Measurements from ENCODE around the gene PRKRA. TPM values are rescaled to one million over a fixed set of nuclear protein-coding genes. Genes with fewer than 3 reads are reported as not detected.

Gene PRKRA
- total and polyA plus RNA-seq, 10 donors = 24.3 to 57.4 (median 31.1) TPM

DNA sequence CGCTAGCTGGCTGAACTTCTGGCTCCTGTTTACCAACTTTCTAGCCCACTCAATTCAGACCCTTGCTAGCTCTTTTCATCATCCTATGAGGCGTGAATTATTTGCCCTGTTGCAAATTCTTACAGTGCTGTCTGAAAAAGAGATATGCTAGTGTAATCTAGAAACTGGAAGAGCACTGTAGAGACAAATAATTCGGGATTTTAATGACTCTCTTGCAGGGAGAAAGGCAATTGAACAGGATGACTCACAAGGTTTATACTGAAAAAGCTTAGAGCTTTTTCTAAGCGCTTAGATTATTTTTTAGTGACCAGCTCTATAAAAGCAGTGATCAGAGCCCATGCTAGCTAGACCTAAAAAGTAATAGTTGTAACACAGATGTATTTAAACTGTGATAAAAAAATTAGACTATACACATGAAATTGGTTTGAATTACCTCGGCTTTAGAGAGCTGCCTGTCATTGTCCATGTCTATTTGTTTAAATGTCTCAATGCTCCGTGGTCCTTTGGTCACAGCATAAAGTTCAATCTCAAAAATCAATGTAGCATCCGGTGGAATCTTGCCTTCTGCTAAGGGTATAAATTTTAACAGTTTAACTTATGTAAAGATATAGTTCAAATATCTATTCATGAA, 18.4 kb upstream of the PRKRA start:
- no peaks in the 10 kb centered on the region for H3K9me3 ChIP-seq
- TF ChIP-seq, protein P1, sequence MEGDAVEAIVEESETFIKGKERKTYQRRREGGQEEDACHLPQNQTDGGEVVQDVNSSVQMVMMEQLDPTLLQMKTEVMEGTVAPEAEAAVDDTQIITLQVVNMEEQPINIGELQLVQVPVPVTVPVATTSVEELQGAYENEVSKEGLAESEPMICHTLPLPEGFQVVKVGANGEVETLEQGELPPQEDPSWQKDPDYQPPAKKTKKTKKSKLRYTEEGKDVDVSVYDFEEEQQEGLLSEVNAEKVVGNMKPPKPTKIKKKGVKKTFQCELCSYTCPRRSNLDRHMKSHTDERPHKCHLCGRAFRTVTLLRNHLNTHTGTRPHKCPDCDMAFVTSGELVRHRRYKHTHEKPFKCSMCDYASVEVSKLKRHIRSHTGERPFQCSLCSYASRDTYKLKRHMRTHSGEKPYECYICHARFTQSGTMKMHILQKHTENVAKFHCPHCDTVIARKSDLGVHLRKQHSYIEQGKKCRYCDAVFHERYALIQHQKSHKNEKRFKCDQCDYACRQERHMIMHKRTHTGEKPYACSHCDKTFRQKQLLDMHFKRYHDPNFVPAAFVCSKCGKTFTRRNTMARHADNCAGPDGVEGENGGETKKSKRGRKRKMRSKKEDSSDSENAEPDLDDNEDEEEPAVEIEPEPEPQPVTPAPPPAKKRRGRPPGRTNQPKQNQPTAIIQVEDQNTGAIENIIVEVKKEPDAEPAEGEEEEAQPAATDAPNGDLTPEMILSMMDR (IDR thresholded peaks at IDR 0.05 in 8 of 11, conservative IDR thresholded peaks at IDR 0.05 in 3 of 11) = no peak
- TF ChIP-seq POLR2AphosphoS5 (IDR thresholded peaks at IDR 0.05) = no peak
- no peak for TF ChIP-seq POLR2A (IDR thresholded peaks at IDR 0.05)
- DNase-seq = no peak
- intact Hi-C loops (cut with DNase I; ENCODE audit: low total_unique reads) = no loop called here
- no peaks in the 10 kb centered on the region for H3K27me3 ChIP-seq (replicated peaks in 1 of 7)
- no peaks in the 10 kb centered on the region for H3K4me1 ChIP-seq
- no peak overlapping the region for H3K4me3 ChIP-seq
- 92 to 97% (median 95%) methylated on average over 7 of the region's 7 CpGs for WGBS, 5 donors
- no peak overlapping the region for H3K27ac ChIP-seq
- H3K36me3 ChIP-seq = peaks cover 0 to 29% (median 2%) of the 10 kb centered on the region in 6 donors

DNA sequence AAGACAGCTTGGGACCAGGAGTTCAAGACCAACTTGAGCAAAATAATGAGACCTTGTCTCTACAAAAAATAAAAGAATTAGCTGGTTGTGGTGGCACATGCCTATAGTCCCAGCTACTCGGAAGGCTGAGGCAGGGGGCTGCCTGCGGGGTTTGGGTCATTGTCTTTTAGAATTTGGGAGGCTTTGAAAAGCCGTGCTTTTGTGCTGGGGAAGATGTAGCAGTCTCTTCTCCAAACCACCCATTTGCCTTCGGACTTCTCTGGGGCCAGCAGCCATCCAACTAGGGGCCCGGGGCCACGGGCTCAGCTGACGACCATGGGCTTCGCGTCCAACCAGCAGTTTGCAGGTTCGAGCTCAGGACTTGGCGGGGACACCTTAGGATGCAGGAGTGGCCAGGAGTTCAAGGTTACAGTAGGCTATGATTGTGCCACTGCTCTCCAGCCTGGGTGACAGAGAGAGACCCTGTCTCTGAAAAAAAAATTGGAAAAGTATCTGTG, 6.5 kb upstream of the PRKRA start:
- DNase-seq = no peak
- H3K4me3 ChIP-seq = no peak overlapping the region
- no peaks in the 10 kb centered on the region for H3K36me3 ChIP-seq
- H3K27me3 ChIP-seq (replicated peaks in 1 of 7) = no peaks in the 10 kb centered on the region
- H3K9me3 ChIP-seq = no peaks in the 10 kb centered on the region
- 91 to 97% (median 93%) methylated on average over 10 to 11 of the region's 11 CpGs for WGBS, 5 donors
- no peak for TF ChIP-seq POLR2AphosphoS5 (IDR thresholded peaks at IDR 0.05)
- TF ChIP-seq, protein P1 (IDR thresholded peaks at IDR 0.05 in 8 of 11, conservative IDR thresholded peaks at IDR 0.05 in 3 of 11) = no peak
- no peak for TF ChIP-seq POLR2A (IDR thresholded peaks at IDR 0.05)
- intact Hi-C loops (cut with DNase I; ENCODE audit: low total_unique reads) = no loop called here
- no peak overlapping the region for H3K27ac ChIP-seq
- peaks cover 0 to under 1% (median 0%) of the 10 kb centered on the region in 6 donors for H3K4me1 ChIP-seq

DNA sequence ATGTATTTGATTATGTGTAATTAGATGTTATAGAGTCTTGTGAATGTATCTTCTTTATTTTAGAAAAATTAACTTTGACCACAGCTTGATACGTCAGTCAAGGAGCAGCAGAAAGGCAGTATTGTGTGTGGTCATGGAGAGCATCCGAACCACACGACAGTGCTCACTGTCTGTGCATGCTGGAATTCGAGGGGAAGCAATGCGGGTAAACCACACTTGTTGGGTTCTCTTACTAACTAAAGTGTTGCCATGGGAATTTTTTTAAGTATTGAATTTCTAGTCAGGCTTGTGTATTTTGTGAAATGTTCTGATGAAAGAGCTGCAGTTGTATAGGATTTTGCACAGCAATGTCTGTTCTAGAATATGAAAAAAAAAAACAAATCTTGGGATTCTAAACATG, 5.0 kb upstream of the PRKRA start:
- peaks cover 0 to 10% (median 5%) of the 10 kb centered on the region in 6 donors for H3K4me1 ChIP-seq
- 89 to 96% (median 92%) methylated on average over 5 of the region's 5 CpGs for WGBS, 5 donors
- H3K9me3 ChIP-seq = no peaks in the 10 kb centered on the region
- no peak for DNase-seq
- TF ChIP-seq POLR2A (IDR thresholded peaks at IDR 0.05) = no peak
- TF ChIP-seq, protein P1 (IDR thresholded peaks at IDR 0.05 in 8 of 11, conservative IDR thresholded peaks at IDR 0.05 in 3 of 11) = no peak
- no peak for TF ChIP-seq POLR2AphosphoS5 (IDR thresholded peaks at IDR 0.05)
- no peaks in the 10 kb centered on the region for H3K36me3 ChIP-seq
- no peak overlapping the region for H3K4me3 ChIP-seq
- intact Hi-C loops (cut with DNase I; ENCODE audit: low total_unique reads) = no loop called here
- no peak overlapping the region for H3K27ac ChIP-seq
- H3K27me3 ChIP-seq (replicated peaks in 1 of 7) = no peaks in the 10 kb centered on the region

DNA sequence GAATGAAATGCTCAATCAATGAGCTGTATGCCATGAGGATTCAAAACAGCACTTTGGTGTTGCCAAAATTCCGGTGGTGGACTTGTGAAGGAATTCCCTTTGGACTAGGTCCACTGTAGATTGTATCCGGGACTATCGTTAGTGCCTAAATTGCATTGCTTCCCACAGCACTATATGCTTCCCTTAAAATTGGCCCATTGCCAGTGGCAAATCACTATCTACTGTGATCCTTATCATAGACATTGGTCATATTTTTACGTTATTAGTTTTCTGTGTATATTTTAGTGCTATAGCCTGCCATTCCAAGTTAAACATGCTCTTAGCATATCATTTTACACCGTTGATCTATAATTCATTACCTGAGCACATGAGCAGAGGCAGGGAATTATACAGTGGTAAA, 1.9 kb upstream of the PRKRA start:
- DNase-seq = no peak
- peaks cover 8 to 35% (median 22%) of the 10 kb centered on the region in 6 donors for H3K4me1 ChIP-seq
- intact Hi-C loops (cut with DNase I; ENCODE audit: low total_unique reads) = no loop called here
- H3K36me3 ChIP-seq = peaks cover 0 to 9% (median 0%) of the 10 kb centered on the region in 6 donors
- no peak overlapping the region for H3K27ac ChIP-seq
- 82 to 91% (median 85%) methylated on average over 5 of the region's 5 CpGs for WGBS, 5 donors
- TF ChIP-seq, protein P1 (IDR thresholded peaks at IDR 0.05 in 8 of 11, conservative IDR thresholded peaks at IDR 0.05 in 3 of 11) = no peak
- TF ChIP-seq POLR2AphosphoS5 (IDR thresholded peaks at IDR 0.05) (no peak), POLR2A (IDR thresholded peaks at IDR 0.05) (no peak)
- H3K27me3 ChIP-seq (replicated peaks in 1 of 7) = no peaks in the 10 kb centered on the region
- no peak overlapping the region for H3K4me3 ChIP-seq
- no peaks in the 10 kb centered on the region for H3K9me3 ChIP-seq

Measured in spleen (tissue), 11 donors.